Peyer's patch (tissue), 4 donors: ENCODE results near the gene SLC27A2. TPM values are rescaled to one million over a fixed set of nuclear protein-coding genes. Genes with fewer than 3 reads are reported as not detected.

Experiments
- DNase-seq, 3 donors: peaks; one replicate each; pipeline ENCODE4 v3.0.0-alpha.2; 2017 to 2019
- H3K27ac ChIP-seq, 4 donors: fragments of 200-600 bp; sonication (generic); one replicate each; pipeline ENCODE4 v1.5.1; 2016 to 2019
- H3K27me3 ChIP-seq, 2 donors: fragments of 200-600 bp; sonication (generic); one replicate each; pipeline ENCODE4 v1.5.1; 2019
- H3K36me3 ChIP-seq, 3 donors: fragments of 200-600 bp; sonication (generic); one replicate each; pipeline ENCODE4 v1.5.1; 2016 to 2019
- H3K4me1 ChIP-seq, 4 donors: fragments of 200-600 bp; sonication (generic); one replicate each; pipeline ENCODE4 v1.5.1; 2016 to 2019
- H3K4me3 ChIP-seq, 4 donors: fragments of 200-600 bp; sonication (generic); 1 replicate in 3 of 4; 2 replicates in 1 of 4; pipeline ENCODE4 v1.5.1; 2016 to 2019; ENCODE audit warnings: mild to moderate bottlenecking in 1 of 4
- H3K9me3 ChIP-seq, 4 donors: fragments of 200-600 bp; sonication (generic); one replicate each; pipeline ENCODE4 v1.5.1; 2016 to 2019; ENCODE audit warnings: mild to moderate bottlenecking in 1 of 4
- CTCF ChIP-seq, 6 experiments: fragments of 450-650 bp in 4 of 6; fragments of 200-600 bp in 2 of 6; sonication (generic) in 1 of 6; IDR thresholded peaks; one replicate each; pipeline ENCODE4 v1.5.1; 2017 to 2019; ENCODE audit warnings: antibody characterized with exemption in 6 of 6, mild to moderate bottlenecking in 3 of 6, moderate library complexity in 1 of 6
- POLR2A ChIP-seq, 2 donors: fragments of 450-650 bp; IDR thresholded peaks; one replicate each; pipeline ENCODE4 v1.5.1; 2017; ENCODE audit warnings: antibody characterized with exemption in 2 of 2, mild to moderate bottlenecking in 2 of 2, moderate library complexity in 2 of 2
- total RNA-seq, 4 donors: library from RNA; depleted of rRNA; stranded (reverse); fragments of >200 nt; gene quantifications; one replicate each; pipeline ENCODE4 v1.1.0, GENCODE V29; 2016

SLC27A2 gene
- total RNA-seq, 4 donors from 2014 or later: 8.3 to 47.9 (median 32.3) TPM

- DNase-seq: no peak
- no peaks in the 10 kb centered on the region for H3K36me3 ChIP-seq
- no peak overlapping the region for H3K4me3 ChIP-seq
These were observed 74.4 kb downstream of the SLC27A2 start for GRCh38 chr15:50256188-50257041.

GRCh38 chr15:50257332-50257731, 75.3 kb downstream of the SLC27A2 start:
- H3K9me3 ChIP-seq: no peaks in the 10 kb centered on the region
- H3K27ac ChIP-seq: no peak overlapping the region
- DNase-seq: no peak
- no peaks in the 10 kb centered on the region for H3K27me3 ChIP-seq
- no peak overlapping the region for H3K4me3 ChIP-seq
- no peaks in the 10 kb centered on the region for H3K4me1 ChIP-seq
- H3K36me3 ChIP-seq: no peaks in the 10 kb centered on the region
- no peak for TF ChIP-seq POLR2A (IDR thresholded peaks at IDR 0.05)
- no peak for TF ChIP-seq CTCF (IDR thresholded peaks at IDR 0.05)

More at GRCh38 chr15:50256188-50257041, 74.4 kb downstream of the SLC27A2 start:
- TF ChIP-seq CTCF (IDR thresholded peaks at IDR 0.05): no peak
- no peak for TF ChIP-seq POLR2A (IDR thresholded peaks at IDR 0.05)
- H3K4me1 ChIP-seq: no peaks in the 10 kb centered on the region
- no peaks in the 10 kb centered on the region for H3K9me3 ChIP-seq
- no peaks in the 10 kb centered on the region for H3K27me3 ChIP-seq
- H3K27ac ChIP-seq: no peak overlapping the region

- Histone ChIP-seq H3K9me3 (no peaks in the 10 kb centered on the region), H3K36me3 (no peaks in the 10 kb centered on the region), H3K4me1 (no peaks in the 10 kb centered on the region), H3K27ac (no peak overlapping the region), H3K27me3 (no peaks in the 10 kb centered on the region), H3K4me3 (no peak overlapping the region)
- no peak for DNase-seq
- no peak for TF ChIP-seq POLR2A (IDR thresholded peaks at IDR 0.05)
- no peak for TF ChIP-seq CTCF (IDR thresholded peaks at IDR 0.05)
These were observed 75.9 kb downstream of the SLC27A2 start for GRCh38 chr15:50257924-50258323.

GRCh38 chr15:50259276-50259675, 77.3 kb downstream of the SLC27A2 start:
- DNase-seq: no peak
- no peaks in the 10 kb centered on the region for H3K36me3 ChIP-seq
- no peak for TF ChIP-seq CTCF (IDR thresholded peaks at IDR 0.05)
- no peak overlapping the region for H3K27ac ChIP-seq
- H3K27me3 ChIP-seq: no peaks in the 10 kb centered on the region
- H3K4me3 ChIP-seq: no peak overlapping the region
- no peaks in the 10 kb centered on the region for H3K9me3 ChIP-seq
- H3K4me1 ChIP-seq: no peaks in the 10 kb centered on the region

GRCh38 chr15:50260969-50261496, 79.0 kb downstream of the SLC27A2 start:
- H3K4me3 ChIP-seq: no peak overlapping the region
- TF ChIP-seq POLR2A (IDR thresholded peaks at IDR 0.05): no peak
- TF ChIP-seq CTCF (IDR thresholded peaks at IDR 0.05): no peak
- no peak for DNase-seq
- no peaks in the 10 kb centered on the region for H3K4me1 ChIP-seq
- H3K27me3 ChIP-seq: no peaks in the 10 kb centered on the region
- no peaks in the 10 kb centered on the region for H3K9me3 ChIP-seq
- no peaks in the 10 kb centered on the region for H3K36me3 ChIP-seq
- no peak overlapping the region for H3K27ac ChIP-seq
